Measurements from ENCODE around the gene ZNF554.
A peak's percentile ranks its signal among the peaks of the same experiment; 100 is the strongest.

ZNF554 gene

GRCh38 chr19:2819540-2820111, at the start of gene ZNF554:
TSS of gene ZNF554 (plus strand) at chr19:2819868. CDS start at chr19:2820072, 204 bp downstream.
- DNase-seq (ENCODE audit: extremely low read depth, low read depth), result peak; percentile 91
- peak; percentile 94 for TF ChIP-seq CTCF (IDR thresholded peaks at IDR 0.05; ENCODE audit: low read depth, low read length)

GRCh38 chr19:2770055-2771013, 49.3 kb upstream of the ZNF554 start:
- no peak for TF ChIP-seq CTCF (IDR thresholded peaks at IDR 0.05; ENCODE audit: low read depth, low read length)
- no peak for DNase-seq (ENCODE audit: extremely low read depth, low read depth)

GRCh38 chr19:2771786-2772674, 47.6 kb upstream of the ZNF554 start:
- DNase-seq (ENCODE audit: extremely low read depth, low read depth), result no peak
- no peak for TF ChIP-seq CTCF (IDR thresholded peaks at IDR 0.05; ENCODE audit: low read depth, low read length)

GRCh38 chr19:2774083-2774679, 45.5 kb upstream of the ZNF554 start:
- TF ChIP-seq CTCF (IDR thresholded peaks at IDR 0.05; ENCODE audit: low read depth, low read length), result no peak
- DNase-seq (ENCODE audit: extremely low read depth, low read depth), result no peak

GRCh38 chr19:2774953-2775555, 44.6 kb upstream of the ZNF554 start:
- DNase-seq (ENCODE audit: extremely low read depth, low read depth), result no peak
- TF ChIP-seq CTCF (IDR thresholded peaks at IDR 0.05; ENCODE audit: low read depth, low read length), result no peak

- TF ChIP-seq CTCF (IDR thresholded peaks at IDR 0.05; ENCODE audit: low read depth, low read length), result no peak
- DNase-seq (ENCODE audit: extremely low read depth, low read depth), result no peak
Observed at GRCh38 chr19:2775556-2776430, 43.9 kb upstream of the ZNF554 start.
